ENCODE data around the gene OR3A2. TPM values are rescaled to one million over a fixed set of nuclear protein-coding genes. Genes with fewer than 3 reads are reported as not detected.

OR3A2 gene
- total RNA-seq, result not detected in 2 replicates

DNA sequence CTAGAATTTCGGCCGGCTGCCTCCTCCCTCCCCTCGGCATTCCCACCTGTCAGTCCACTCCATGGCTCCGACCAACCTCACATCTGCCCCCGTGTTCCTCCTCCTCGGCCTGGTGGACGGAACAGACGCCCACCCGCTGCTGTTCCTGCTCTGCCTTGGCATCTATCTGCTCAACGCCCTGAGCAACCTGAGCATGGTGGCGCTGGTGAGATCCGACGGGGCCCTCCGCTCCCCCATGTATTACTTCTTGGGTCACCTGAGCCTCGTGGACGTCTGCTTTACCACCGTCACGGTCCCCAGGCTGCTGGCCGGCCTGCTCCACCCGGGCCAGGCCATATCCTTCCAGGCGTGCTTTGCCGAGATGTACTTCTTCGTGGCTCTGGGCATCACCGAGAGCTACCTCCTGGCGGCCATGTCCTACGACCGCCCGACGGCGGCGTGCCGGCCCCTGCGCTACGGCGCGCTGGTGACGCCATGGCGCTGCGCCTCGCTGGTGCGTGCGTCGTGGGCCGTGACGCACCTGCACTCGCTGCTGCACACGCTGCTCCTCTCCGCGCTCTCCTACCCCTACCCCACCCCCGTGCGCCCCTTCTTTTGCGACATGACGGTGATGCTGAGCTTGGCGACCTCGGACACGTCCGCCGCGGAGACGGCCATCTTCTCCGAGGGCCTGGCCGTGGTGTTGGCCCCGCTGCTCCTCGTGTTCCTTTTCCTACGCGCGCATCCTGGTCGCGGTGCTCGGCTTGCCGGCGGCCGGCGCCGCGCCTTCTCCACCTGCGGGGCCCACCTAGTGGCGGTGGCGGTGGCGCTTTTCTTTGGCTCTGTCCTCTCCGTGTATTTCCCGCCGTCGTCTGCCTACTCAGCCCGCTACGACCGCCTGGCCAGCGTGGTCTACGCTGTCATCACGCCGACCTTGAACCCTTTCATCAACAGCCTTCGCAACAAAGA is at the start of gene OR3A2:
OR3A2 (minus strand) TSS at position 440 of the 948 bp plus-strand sequence.

DNA sequence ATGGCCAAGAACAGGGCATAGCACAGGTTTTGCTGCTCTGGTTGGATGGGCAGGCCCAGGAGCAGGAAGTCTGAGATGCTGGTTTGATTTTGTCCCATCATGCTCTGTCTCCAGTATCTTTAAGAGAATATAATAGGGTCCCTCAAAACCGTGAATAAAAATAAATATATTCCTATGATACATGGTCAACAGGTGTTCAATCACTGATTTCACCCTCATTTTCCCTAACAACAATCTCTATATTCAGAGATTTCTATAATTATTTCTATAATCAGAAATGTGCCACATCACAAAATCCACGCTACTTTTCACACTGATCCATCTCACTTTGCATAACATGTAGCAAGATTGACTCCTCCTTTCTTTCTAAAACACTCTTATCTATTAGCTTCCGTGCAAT is 47.6 kb upstream of the OR3A2 start, which contains the start of gene OR1E2:
OR1E2 (minus strand) TSS at position 101 of the 400 bp plus-strand sequence; CDS start at position 101, 0 bp downstream.

GRCh38 chr17:3411070-3411469 is 25.0 kb upstream of the OR3A2 start, which contains the start of gene OR3A3:
Gene OR3A3 (plus strand): TSS chr17:3411370.

GRCh38 chr17:3398310-3398709 is 12.2 kb upstream of the OR3A2 start, which contains the start of gene OR1E1:
Gene OR1E1 (minus strand): TSS chr17:3398410. CDS start chr17:3398410, 0 bp downstream.

DNA sequence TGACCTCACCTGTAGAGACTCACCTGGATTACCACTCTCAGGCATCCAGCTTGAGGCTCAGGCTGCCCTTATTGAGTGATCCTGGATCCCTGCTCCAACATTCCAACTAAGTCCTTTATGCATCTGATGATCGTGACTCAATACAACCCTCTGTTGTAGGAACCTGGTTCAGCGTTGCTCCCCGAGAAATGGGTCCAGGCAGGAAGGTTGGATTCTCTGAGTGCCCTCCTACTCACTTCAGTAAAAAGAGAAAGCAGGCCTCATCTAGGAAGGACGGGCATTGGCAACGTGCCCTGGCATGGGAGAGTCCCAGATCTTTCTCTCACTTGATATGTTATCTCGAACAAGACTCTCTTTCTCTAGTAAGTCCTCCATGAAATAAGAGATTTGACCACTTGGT is 87.8 kb downstream of the OR3A2 start, which contains the start of gene OR3A1:
OR3A1 (minus strand) TSS at position 101 of the 400 bp plus-strand sequence. CDS start 5,778 bp downstream, outside the sequence.

Other genes starting within 250 kb of the OR3A2 start
- not detected in 2 replicates for gene OR1A2, start 188.8 kb downstream of the OR3A2 start, total RNA-seq
- gene OR1A1, start 178.6 kb downstream of the OR3A2 start, total RNA-seq, result under 0.01 TPM in 1 of 2 replicates, not detected in the other
- not detected in 2 replicates for gene OR3A1, start 87.9 kb downstream of the OR3A2 start, total RNA-seq
- not detected in 2 replicates for gene OR1E1, start 12.1 kb upstream of the OR3A2 start, total RNA-seq
- not detected in 2 replicates for gene OR3A3, start 25.1 kb upstream of the OR3A2 start, total RNA-seq
- gene OR1E2, start 47.5 kb upstream of the OR3A2 start, total RNA-seq, result not detected in 2 replicates
- under 0.01 TPM in 1 of 2 replicates, not detected in the other for gene SPATA22, start 85.5 kb upstream of the OR3A2 start, total RNA-seq
- 0.13 TPM in 1 of 2 replicates, not detected in the other for gene ASPA, start 89.7 kb upstream of the OR3A2 start, total RNA-seq
- gene TRPV3, start 171.5 kb upstream of the OR3A2 start, total RNA-seq, result not detected in 2 replicates
- 0.65 and 3.1 TPM in 2 replicates for gene TRPV1, start 223.1 kb upstream of the OR3A2 start, total RNA-seq
- 12.3 and 23.5 TPM in 2 replicates for gene SHPK, start 249.9 kb upstream of the OR3A2 start, total RNA-seq

All from bladder microvascular endothelial cell (primary cell).